Measurements from ENCODE around the gene COL16A1.
"Not testable (repeated sequence)": the region's sequence is repeated elsewhere in the genome, so short reads cannot be mapped to it uniquely, and the experiment has no call there.

COL16A1 gene

GRCh38 chr1:31712068-31712467 lies 8.3 kb upstream of the COL16A1 start:
- DNase-seq = no peak
- in situ Hi-C loops (cut with MboI; ENCODE audit: low pct_unique_long_range_greater_than_20kb, low sequenced_read_pairs) = no loop called here

- no peak for DNase-seq
- in situ Hi-C loops (cut with MboI; ENCODE audit: low pct_unique_long_range_greater_than_20kb, low sequenced_read_pairs) = no loop called here
Observed at GRCh38 chr1:31708324-31708723, 4.5 kb upstream of the COL16A1 start.

DNA sequence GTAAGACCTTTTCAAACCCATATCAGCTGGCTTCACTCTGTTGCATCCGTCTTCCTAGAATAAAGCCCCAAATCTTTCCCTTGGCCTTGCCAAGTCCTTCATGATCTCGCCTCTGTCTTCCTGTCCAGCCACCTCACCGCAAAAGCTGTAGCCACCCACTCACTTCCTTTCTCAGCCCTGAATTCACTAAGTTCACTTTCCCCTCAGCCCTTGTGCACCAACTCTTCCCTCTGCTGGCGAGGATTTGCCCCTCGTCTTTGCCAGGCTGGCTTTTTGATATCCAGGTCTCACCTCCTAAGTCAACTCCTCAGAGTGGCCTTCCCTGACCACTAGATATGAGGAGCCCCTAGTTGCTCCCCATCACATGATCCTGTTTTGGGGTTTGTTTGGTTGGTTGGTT lies 3.9 kb upstream of the COL16A1 start:
- peak; percentile 60 for DNase-seq

DNA sequence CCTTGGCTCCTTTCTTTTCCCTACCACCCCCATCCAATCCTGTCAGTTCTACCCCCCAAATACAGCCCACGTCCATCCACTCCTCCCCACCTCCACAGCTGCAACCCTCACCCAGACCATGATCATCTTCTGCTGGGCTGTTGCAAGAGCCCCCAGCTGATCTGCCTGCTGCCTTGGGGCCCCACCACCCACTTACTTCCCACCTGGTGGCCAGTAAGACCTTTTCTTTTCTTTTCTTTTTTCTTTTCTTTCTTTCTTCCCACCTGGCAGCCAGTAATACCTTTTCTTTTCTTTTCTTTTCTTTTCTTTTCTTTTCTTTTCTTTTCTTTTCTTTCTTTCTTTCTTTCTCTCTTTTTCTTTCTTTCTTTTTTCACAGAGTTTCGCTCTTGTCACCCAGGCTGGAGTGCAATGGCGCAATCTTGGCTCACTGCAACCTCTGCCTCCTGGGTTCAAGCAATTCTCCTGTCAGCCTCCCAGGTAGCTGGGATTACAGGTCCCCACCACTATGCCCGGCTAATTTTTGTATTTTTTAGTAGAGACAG lies 3.3 kb upstream of the COL16A1 start:
- DNase-seq = not testable (repeated sequence)

More for the DNA sequence above, 3.9 kb upstream of the COL16A1 start:
- in situ Hi-C loops (cut with MboI; ENCODE audit: low pct_unique_long_range_greater_than_20kb, low sequenced_read_pairs) = no loop called here

GRCh38 chr1:31706384-31707058 lies 2.7 kb upstream of the COL16A1 start:
- no peak for DNase-seq
- in situ Hi-C loops (cut with MboI; ENCODE audit: low pct_unique_long_range_greater_than_20kb, low sequenced_read_pairs) = no loop called here

More for the DNA sequence above, 3.3 kb upstream of the COL16A1 start:
- in situ Hi-C loops (cut with MboI; ENCODE audit: low pct_unique_long_range_greater_than_20kb, low sequenced_read_pairs) = not testable (repeated sequence)

- in situ Hi-C loops (cut with MboI; ENCODE audit: low pct_unique_long_range_greater_than_20kb, low sequenced_read_pairs) = no loop called here
- peak; percentile 36 for DNase-seq
Observed at GRCh38 chr1:31705080-31705866, 1.5 kb upstream of the COL16A1 start.

- in situ Hi-C loops (cut with MboI; ENCODE audit: low pct_unique_long_range_greater_than_20kb, low sequenced_read_pairs) = no loop called here
- DNase-seq = no peak
Observed at GRCh38 chr1:31704271-31705079, 658 bp upstream of the COL16A1 start.

GRCh38 chr1:31702836-31703404 lies 897 bp downstream of the COL16A1 start:
- in situ Hi-C loops (cut with MboI; ENCODE audit: low pct_unique_long_range_greater_than_20kb, low sequenced_read_pairs) = no loop called here
- no peak for DNase-seq

GRCh38 chr1:31701091-31701736 lies 2.6 kb downstream of the COL16A1 start:
- in situ Hi-C loops (cut with MboI; ENCODE audit: low pct_unique_long_range_greater_than_20kb, low sequenced_read_pairs) = no loop called here

GRCh38 chr1:31700468-31701090 lies 3.2 kb downstream of the COL16A1 start:
- in situ Hi-C loops (cut with MboI; ENCODE audit: low pct_unique_long_range_greater_than_20kb, low sequenced_read_pairs) = no loop called here
- DNase-seq = no peak

More at GRCh38 chr1:31701091-31701736, 2.6 kb downstream of the COL16A1 start:
- DNase-seq = peak; percentile 57

DNA sequence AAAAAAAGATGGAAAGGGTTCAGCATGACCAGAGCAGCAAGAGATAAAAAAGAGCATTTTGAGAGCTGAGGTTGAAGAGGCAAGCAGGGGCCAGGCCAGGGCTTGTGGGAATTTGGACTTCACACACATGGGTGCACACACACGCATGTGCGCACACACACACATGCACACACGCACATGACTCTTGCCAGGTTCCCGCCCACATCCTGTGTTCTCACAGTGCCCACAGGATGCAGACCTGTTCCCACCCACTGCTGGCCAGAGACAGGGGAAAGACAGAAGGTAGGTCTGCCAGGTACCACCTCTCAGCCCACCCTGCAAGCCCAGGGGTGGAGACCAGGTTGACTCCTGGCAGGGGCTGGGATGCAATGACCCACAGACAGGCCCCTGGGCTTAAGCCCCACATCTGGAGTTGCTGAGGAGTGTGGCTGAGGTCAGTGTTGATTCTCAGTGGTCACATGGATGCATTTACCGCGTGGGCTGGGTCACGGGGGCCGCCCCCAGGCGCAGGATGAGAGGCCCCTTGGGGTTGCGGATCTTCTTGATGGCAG lies 4.4 kb downstream of the COL16A1 start:
- in situ Hi-C loops (cut with MboI; ENCODE audit: low pct_unique_long_range_greater_than_20kb, low sequenced_read_pairs) = no loop called here

DNA sequence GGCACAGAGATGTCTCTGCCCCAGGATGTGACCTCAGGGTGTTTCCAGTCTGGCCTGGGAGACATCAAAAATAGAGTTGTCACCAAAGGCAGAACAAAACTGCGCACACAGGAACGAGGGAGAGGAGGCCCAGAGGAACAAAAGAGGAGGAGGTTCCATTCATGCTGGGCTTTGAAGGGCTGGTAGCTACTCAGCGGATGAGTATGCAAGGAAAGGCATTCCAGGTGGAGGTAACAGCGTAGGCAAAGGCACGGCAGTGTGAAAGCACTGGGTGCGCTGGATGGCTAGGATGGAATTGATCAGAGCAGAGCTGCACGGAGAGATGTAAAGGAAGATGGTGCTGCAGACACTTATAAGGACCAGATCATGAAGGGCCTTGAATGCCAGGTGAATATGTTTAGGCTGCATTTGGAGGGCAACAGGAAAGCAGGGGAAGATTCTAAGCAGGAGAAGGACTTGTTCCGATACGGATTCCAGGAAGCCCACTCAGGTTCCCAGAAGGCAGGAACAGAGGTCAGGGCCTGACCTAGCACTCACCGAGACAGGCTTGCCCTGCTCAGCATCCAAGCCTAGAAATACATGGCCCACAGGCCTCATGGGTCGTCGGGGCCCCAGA lies 6.3 kb downstream of the COL16A1 start:
- in situ Hi-C loops (cut with MboI; ENCODE audit: low pct_unique_long_range_greater_than_20kb, low sequenced_read_pairs) = no loop called here
- DNase-seq = no peak

More for the DNA sequence above, 4.4 kb downstream of the COL16A1 start:
- no peak for DNase-seq

- in situ Hi-C loops (cut with MboI; ENCODE audit: low pct_unique_long_range_greater_than_20kb, low sequenced_read_pairs) = no loop called here
- no peak for DNase-seq
Observed at GRCh38 chr1:31696242-31696641, 7.6 kb downstream of the COL16A1 start.

DNA sequence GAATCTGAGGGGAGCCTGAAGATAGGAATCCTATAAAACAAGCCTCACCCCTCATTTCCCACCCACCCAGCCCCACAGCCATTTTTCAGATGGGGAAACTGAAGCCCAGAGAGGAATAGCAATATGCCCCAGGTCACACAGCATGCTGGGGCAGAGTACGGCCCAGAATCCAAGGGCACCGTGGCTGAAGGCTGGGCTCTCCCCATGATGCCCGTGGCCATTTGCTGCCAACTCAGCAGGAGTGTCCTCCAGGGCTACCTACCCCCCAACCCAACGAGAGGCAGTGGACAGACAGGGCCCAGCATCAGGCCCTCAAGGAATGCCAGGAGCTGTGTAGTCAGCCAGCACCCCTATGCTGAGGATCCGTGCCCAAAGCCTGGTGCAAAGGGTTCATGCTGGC lies 8.5 kb downstream of the COL16A1 start:
- DNase-seq = no peak
- in situ Hi-C loops (cut with MboI; ENCODE audit: low pct_unique_long_range_greater_than_20kb, low sequenced_read_pairs) = no loop called here

DNA sequence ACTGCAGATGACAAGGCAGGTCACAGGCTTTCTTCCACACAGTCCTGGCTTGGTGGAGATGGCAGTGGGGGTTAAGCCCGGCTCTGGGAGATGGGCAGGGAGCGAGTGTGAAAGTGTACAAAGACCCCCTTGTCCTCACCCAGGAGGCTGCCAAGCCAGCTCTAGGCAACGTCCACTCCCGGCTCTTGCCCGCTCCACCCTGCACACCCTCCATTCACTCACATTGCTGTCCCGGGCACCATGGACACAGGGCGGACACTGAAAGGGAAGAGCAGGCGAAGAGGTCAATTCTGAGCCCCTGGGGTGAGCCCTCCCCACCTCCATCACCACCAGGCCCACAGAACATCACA lies 8.9 kb downstream of the COL16A1 start:
- in situ Hi-C loops (cut with MboI; ENCODE audit: low pct_unique_long_range_greater_than_20kb, low sequenced_read_pairs) = no loop called here
- no peak for DNase-seq

DNA sequence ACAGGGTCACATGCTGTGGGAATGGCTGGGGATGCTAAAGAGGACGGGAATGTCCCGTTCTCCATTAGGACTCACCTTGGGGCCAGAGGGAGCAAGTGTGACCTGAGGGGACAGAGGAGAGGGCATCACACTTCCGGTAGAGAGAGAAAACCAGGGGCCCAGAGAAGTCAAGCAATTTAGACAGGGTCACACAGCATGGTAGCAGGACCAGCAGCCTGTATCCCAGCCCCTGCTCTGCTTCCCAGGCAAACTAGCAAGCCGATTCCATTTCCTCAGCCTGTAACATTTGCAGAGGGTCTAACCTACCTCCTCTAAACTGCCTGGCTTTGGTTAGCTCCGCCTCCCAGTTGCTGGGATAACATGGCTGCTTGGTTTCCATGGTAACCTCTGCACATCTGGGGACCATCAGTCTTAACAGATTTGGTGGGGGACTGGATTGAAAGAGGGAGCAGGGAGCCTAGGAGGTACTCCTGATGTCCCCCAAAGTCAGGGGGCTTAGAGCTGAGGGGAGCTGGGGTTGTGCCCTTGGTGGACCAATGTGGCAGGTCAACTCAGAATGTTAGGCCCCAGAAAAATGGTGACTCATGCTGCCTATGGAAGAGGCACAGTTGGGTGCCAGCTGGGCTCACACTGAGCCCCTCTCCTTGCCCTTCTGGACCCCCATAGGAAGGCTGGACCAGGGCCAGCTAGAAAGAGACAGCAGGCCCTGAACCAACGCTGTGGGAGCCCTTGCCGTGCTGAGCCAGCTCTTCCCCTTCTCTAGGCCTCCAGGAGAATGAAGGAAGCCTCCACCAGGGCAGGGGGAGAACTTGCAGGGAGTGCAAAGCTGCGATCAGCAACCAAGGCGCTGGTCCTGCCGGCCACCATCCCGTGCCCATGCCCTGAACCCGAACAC lies 9.5 kb downstream of the COL16A1 start:
- DNase-seq = no peak
- in situ Hi-C loops (cut with MboI; ENCODE audit: low pct_unique_long_range_greater_than_20kb, low sequenced_read_pairs) = no loop called here

GRCh38 chr1:31693231-31693630 lies 10.6 kb downstream of the COL16A1 start:
- DNase-seq = no peak

More at GRCh38 chr1:31693231-31693630, 10.6 kb downstream of the COL16A1 start:
- in situ Hi-C loops (cut with MboI; ENCODE audit: low pct_unique_long_range_greater_than_20kb, low sequenced_read_pairs) = no loop called here
